Fibroblast of pulmonary artery (primary cell): ENCODE data around the gene AKAP13.
A peak's percentile ranks its signal among the peaks of the same experiment; 100 is the strongest.

Experiments used
- DNase-seq: peaks from one replicate; pipeline ENCODE4 v3.0.0-alpha.2; 2010; ENCODE audit warnings: low read depth
- H3K4me3 ChIP-seq: replicated peaks from 2 replicates; pipeline ENCODE4 v1.5.1; 2011; ENCODE audit warnings: low read depth, mild to moderate bottlenecking, control low read depth, low read length, moderate library complexity
- TF ChIP-seq, protein P1 (sequence below): IDR thresholded peaks from 2 replicates; pipeline ENCODE4 v1.5.1; 2011; ENCODE audit warnings: mild to moderate bottlenecking, control low read depth, low read length, inconsistent platforms; ENCODE audit errors: missing control alignments

The AKAP13 gene

DNA sequence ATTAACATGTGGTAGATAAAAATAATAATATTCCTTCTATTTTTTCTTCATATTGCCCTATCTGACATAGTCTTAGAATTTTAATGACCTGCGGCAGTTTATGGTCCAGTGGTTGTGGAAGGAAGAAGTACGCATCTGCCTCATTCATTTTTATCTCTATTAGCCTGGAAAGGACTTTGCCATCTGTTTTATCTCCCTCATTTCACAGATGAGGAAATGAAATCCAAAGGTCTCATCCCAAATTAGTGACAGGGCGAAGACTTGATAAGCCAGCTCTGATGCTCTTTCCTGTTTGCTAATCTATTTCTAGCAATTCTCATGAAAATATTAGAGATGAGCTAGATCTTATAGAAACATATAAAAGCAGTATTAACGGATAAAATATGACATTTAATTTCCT lies 301.0 kb downstream of the AKAP13 start:
- TF ChIP-seq, protein P1, sequence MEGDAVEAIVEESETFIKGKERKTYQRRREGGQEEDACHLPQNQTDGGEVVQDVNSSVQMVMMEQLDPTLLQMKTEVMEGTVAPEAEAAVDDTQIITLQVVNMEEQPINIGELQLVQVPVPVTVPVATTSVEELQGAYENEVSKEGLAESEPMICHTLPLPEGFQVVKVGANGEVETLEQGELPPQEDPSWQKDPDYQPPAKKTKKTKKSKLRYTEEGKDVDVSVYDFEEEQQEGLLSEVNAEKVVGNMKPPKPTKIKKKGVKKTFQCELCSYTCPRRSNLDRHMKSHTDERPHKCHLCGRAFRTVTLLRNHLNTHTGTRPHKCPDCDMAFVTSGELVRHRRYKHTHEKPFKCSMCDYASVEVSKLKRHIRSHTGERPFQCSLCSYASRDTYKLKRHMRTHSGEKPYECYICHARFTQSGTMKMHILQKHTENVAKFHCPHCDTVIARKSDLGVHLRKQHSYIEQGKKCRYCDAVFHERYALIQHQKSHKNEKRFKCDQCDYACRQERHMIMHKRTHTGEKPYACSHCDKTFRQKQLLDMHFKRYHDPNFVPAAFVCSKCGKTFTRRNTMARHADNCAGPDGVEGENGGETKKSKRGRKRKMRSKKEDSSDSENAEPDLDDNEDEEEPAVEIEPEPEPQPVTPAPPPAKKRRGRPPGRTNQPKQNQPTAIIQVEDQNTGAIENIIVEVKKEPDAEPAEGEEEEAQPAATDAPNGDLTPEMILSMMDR: no peak
- no peak for DNase-seq
- no peak overlapping the region for H3K4me3 ChIP-seq

DNA sequence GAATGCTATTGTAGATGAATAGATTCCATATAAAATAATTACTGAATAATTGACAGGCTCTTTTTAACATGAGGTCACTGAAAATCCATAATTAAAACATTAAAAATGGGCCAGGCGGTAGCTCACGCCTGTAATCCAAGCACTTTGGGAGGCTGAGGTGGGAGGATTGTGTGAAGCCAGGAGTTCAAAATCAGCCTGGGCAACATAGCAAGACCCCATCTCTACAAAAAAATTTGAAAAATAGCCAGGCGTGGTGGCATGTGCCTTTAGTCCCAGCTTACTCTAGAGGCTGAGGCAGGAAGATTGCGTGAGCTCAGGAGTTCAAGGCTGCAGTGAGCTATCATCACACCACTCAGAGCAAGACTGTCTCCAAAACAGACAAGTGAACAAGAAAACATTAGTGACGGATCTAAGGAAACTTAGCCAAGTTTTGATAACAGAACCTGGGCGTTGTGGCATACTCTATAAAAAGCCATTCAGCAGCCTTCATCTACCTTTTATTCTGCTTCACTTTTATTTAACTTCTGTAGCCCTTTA lies 303.8 kb downstream of the AKAP13 start:
- H3K4me3 ChIP-seq: no peak overlapping the region
- TF ChIP-seq, protein P1: no peak
- no peak for DNase-seq

DNA sequence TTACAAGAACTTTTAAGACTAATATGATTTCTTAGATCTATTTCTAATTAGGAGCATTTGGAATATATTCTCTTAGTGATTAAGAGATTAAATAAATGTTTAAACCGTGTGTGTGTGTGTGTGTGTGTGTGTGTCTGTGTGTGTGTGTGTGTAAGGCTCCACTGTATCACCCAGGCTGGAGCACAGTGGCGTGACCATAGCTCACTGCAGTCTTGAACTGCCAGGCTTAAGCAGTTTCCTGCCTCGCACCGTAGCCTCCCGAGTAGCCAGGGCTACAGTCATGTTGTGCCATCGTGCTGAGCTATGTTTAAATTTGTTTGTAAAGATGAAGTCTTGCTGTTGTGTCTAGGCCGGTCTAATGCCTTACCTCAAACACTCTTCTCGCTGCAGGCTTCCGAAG lies 305.0 kb downstream of the AKAP13 start:
- no peak for DNase-seq
- TF ChIP-seq, protein P1: no peak
- no peak overlapping the region for H3K4me3 ChIP-seq

DNA sequence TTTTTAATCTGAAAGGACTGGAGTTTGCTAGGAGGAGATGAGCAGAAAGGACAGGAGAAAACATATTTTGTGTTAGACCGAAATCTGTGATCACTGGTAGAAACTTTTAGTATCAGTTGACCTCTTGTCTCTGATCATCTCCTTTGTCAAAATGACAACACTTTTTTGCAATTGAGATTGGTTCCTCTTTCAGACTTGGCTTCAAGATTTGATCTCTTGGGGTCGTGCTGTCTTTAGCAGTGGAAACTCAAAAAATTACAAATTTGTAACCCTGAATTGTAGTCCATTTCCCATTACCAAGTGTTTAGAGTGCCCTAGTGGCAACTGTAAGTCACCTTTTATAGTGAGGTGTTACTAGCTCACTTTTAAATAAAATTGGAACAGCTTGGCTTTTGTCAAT lies 306.9 kb downstream of the AKAP13 start:
- DNase-seq: no peak
- TF ChIP-seq, protein P1: no peak
- no peak overlapping the region for H3K4me3 ChIP-seq

DNA sequence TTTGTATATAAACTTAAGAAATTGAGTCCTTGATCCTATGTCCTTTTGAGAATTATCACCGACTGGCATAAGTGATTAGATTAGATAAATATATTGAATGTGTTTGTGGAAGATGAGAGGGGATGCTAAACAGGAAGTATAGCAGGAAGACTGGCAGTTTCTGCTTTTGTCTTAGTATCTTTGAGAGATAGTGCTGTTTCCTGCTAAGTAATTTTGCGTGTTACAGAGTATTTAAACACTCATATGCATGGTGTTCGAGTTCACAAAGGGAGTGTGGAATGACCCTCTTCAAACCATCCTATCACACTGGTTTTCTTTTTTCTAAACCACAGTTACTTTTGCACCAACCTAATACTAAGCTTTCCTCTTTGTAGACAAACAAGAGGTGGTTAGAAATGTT lies 308.3 kb downstream of the AKAP13 start:
- peak; percentile 36 for DNase-seq
- TF ChIP-seq, protein P1: no peak
- no peak overlapping the region for H3K4me3 ChIP-seq

DNA sequence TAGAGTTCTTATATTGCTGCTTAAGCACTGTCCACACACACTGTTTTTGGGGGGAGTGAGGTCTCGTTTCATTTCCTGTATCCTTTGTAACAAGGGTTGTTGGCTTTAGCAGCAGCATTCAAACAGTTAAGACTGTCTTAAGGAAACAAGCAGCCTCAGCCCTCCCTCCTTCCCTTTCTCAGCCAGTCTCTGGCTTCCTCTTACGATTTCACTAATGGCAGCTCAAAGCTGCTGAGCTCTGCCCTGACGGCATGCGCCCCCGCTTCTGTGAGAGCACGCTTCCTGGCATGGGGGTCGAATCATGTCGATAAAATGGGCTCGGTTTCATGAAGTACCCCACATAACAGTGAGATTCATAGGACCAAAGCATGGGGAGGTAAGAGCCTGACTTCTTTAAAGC lies 309.3 kb downstream of the AKAP13 start:
- TF ChIP-seq, protein P1: no peak
- H3K4me3 ChIP-seq: peak overlapping the region; percentile 47
- peak; percentile 84 for DNase-seq

DNA sequence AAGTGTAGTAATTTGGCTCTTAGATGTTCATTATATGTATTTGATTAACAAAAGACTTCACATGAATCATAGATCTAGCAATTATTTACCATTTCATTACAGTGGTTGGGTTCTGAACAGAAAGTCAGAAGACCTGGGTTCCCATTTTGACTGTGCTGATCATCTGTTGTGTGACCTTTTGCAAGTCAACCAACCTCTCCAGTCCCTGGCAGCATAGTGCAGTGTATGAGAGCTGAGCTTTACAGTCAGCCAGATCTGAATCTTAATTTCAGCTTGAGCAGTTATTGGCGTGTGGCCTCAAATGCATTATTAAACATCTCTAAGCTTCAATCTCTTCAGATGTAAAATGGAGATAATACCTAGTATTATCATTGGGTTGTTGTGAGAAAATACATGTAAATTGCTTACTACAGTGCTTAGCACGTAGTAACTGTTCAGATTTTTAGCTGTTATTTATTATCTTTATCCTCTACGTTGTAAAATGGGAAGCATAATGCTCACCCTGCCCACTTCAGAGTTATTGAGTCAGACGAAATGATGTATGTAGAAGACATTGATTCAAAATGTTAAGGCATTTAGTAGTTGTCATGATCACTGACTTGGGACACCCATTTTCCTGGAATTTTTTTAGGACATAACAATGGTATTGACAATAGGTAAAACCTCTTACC lies 310.3 kb downstream of the AKAP13 start:
- TF ChIP-seq, protein P1: no peak
- DNase-seq: no peak
- peak overlapping the region; percentile 47 for H3K4me3 ChIP-seq
